OCI-LY3 (cell line): ENCODE data around the gene DOCK4.

Source experiments
- H2AFZ ChIP-seq: fragments of 200-600, 300-600 bp; shearing (Covaris generic); 2 replicates; pipeline ENCODE4 v1.6.0; 2014; ENCODE audit warnings: antibody characterized with exemption, low read depth, low read length
- H3K27ac ChIP-seq: fragments of 200-600, 300-600 bp; sonication (generic); 2 replicates; pipeline ENCODE4 v1.5.1; 2014; ENCODE audit warnings: mild to moderate bottlenecking, low read length, moderate library complexity, mixed read lengths
- H3K27me3 ChIP-seq: fragments of 200-600, 300-600 bp; sonication (generic); 2 replicates; pipeline ENCODE4 v1.6.1; 2014; ENCODE audit warnings: low read depth, low read length, mixed read lengths
- H3K36me3 ChIP-seq: fragments of 200-600, 300-600 bp; sonication (generic); replicated peaks from 2 replicates; pipeline ENCODE3; 2014; ENCODE audit warnings: low read depth, low read length, mixed read lengths
- H3K4me1 ChIP-seq: fragments of 300-600, 200-600 bp; sonication (generic); 2 replicates; pipeline ENCODE4 v1.6.1; 2014; ENCODE audit warnings: low read length, mixed read lengths
- H3K4me2 ChIP-seq: fragments of 200-600, 300-600 bp; sonication (generic); 2 replicates; pipeline ENCODE4 v1.6.1; 2014; ENCODE audit warnings: low read length, mixed read lengths
- H3K4me3 ChIP-seq: fragments of 300-600, 200-600 bp; sonication (generic); 2 replicates; pipeline ENCODE4 v1.5.1; 2014; ENCODE audit warnings: antibody characterized with exemption, mild to moderate bottlenecking, low read length, moderate library complexity
- H3K79me2 ChIP-seq: fragments of 300-600, 200-600 bp; shearing (Covaris generic); 2 replicates; pipeline ENCODE4 v1.6.1; 2014; ENCODE audit warnings: mild to moderate bottlenecking, low read length, mixed read lengths
- H3K9ac ChIP-seq: fragments of 300-600, 200-600 bp; shearing (Covaris generic); 2 replicates; pipeline ENCODE4 v1.6.0; 2014; ENCODE audit warnings: mild to moderate bottlenecking, low read length, moderate library complexity
- H3K9me3 ChIP-seq: fragments of 200-600, 300-600 bp; shearing (Covaris generic); 2 replicates; pipeline ENCODE4 v1.6.1; 2014; ENCODE audit warnings: low read length, mixed read lengths; ENCODE audit not compliant: insufficient read depth
- H4K20me1 ChIP-seq: fragments of 200-600, 300-600 bp; sonication (generic); 2 replicates; pipeline ENCODE4 v1.6.1; 2016; ENCODE audit warnings: low read length, mixed read lengths; ENCODE audit not compliant: insufficient read depth
- EZH2phosphoT487 ChIP-seq: fragments of 200-600 bp; shearing (Covaris generic); IDR thresholded peaks from 2 replicates; pipeline ENCODE4 v1.6.1; 2018; ENCODE audit warnings: antibody characterized with exemption, mixed run types, low read depth
- TF ChIP-seq, protein P1 (sequence below): fragments of 200-600, 300-600 bp; sonication (generic); IDR thresholded peaks from 2 replicates; pipeline ENCODE4 v1.5.1; 2014; ENCODE audit warnings: antibody characterized with exemption, low read length, low read depth

The DOCK4 gene

DNA sequence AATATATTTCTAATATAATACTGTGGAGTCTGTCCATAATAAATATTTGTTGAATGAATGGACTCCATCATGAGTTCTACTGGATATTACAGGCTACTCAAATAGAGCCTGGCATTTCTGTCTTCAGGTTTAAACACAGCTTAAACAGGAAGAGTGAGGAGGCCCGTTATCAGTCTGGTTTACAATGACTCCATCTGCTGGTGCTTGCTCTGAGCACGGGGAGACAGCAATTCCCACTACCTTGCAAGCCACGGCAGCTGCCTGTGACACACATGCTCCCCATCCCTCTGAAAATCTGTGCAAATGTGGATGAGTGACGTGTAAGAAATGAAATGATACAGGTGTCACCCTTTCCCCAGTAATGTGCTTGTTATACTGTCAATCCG lies 350.4 kb downstream of the DOCK4 start:
- no peaks in the 10 kb centered on the region for H3K27me3 ChIP-seq
- no peaks in the 10 kb centered on the region for H3K36me3 ChIP-seq
- H3K4me1 ChIP-seq = peaks cover 27% of the 10 kb centered on the region
- no peak for TF ChIP-seq EZH2phosphoT487
- TF ChIP-seq, protein P1, sequence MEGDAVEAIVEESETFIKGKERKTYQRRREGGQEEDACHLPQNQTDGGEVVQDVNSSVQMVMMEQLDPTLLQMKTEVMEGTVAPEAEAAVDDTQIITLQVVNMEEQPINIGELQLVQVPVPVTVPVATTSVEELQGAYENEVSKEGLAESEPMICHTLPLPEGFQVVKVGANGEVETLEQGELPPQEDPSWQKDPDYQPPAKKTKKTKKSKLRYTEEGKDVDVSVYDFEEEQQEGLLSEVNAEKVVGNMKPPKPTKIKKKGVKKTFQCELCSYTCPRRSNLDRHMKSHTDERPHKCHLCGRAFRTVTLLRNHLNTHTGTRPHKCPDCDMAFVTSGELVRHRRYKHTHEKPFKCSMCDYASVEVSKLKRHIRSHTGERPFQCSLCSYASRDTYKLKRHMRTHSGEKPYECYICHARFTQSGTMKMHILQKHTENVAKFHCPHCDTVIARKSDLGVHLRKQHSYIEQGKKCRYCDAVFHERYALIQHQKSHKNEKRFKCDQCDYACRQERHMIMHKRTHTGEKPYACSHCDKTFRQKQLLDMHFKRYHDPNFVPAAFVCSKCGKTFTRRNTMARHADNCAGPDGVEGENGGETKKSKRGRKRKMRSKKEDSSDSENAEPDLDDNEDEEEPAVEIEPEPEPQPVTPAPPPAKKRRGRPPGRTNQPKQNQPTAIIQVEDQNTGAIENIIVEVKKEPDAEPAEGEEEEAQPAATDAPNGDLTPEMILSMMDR = peak; percentile 48
- no peak overlapping the region for H3K27ac ChIP-seq
- H3K4me2 ChIP-seq = peak overlapping the region; percentile 46
- peak overlapping the region; percentile 86 for H2AFZ ChIP-seq
- H3K4me3 ChIP-seq = no peak overlapping the region
- H3K9ac ChIP-seq = no peak overlapping the region
- no peaks in the 10 kb centered on the region for H4K20me1 ChIP-seq
- H3K79me2 ChIP-seq = no peaks in the 10 kb centered on the region
- H3K9me3 ChIP-seq = no peaks in the 10 kb centered on the region

DNA sequence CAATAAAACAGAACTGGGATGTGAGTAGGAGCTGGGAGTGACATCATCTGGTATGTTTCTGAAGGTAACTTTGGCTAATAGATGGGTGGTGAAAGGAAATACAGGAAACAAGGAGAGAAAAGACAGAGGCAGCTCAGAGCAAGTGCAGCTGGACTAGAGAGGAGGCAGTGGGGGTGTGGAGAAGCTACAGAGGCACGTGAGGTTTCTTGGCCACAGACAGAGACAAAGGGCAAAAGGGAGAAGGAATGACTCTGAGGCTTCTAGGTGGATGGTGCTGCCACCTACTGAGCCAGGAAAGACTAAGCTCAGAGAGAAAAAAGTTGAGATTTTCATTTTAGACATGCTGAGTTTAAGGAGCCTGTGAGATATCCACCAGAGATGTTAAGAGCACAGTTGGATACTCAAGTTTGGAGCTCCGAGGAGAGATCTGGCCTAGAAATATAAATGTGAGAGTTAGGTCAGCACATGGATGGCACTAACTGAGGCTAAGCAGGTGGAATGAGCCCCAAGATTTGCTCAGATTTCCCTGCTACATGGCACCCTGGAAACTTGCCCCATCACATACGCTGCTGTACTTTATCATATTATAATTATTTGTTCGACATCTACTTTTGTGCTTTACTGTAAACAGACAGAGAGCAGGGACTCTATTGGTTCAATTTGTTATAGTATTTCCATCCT lies 350.9 kb downstream of the DOCK4 start:
- Histone ChIP-seq H3K36me3 (no peaks in the 10 kb centered on the region), H3K4me3 (no peak overlapping the region), H4K20me1 (no peaks in the 10 kb centered on the region), H3K9me3 (peaks cover under 1% of the 10 kb centered on the region; the same call in 1 of the 2 replicates), H3K27ac (no peak overlapping the region), H2AFZ (peak overlapping the region; percentile 86), H3K79me2 (no peaks in the 10 kb centered on the region), H3K27me3 (no peaks in the 10 kb centered on the region), H3K4me2 (peak overlapping the region; percentile 46), H3K4me1 (peaks cover 27% of the 10 kb centered on the region), H3K9ac (no peak overlapping the region)
- TF ChIP-seq, protein P1 = peak; percentile 71
- no peak for TF ChIP-seq EZH2phosphoT487

DNA sequence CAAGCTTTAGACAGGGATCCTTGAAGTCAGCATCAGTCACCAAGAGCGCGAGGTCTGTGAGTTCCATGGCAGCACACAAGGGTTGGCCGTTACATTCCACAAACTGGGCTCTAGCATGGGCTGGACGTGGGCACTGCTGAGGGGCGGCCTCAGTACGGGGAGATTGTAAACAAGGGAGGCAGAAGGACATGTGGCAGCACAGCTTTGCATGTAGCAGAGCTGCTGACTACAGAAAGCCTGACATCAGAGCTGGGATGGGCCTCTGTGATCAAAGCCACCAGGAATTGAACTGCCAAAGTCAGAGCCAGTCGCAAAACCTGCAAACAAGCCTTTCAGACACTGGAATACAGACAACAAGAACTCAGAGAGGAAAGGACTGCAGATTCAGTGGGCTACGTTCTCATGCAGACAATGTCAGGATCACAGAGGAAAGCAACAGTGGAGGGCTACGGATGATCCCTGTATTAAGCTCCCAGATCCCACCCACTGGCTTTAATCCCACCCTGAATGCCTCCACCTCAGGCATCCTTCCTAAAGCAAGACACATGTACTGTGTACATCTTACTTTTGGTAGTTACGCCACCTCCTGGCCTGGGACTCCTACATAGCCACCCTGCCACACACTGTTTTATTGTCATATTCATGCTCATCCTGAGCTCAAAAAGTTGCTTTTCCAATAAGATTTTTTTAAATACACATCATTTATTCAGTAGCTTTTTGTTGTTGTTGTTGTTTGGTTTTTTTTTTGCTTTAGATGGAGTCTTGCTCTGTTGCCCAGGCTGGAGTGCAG lies 352.8 kb downstream of the DOCK4 start:
- Histone ChIP-seq H3K4me3 (no peak overlapping the region), H3K9ac (no peak overlapping the region), H3K4me2 (no peak overlapping the region; the same call in 1 of the 2 replicates), H3K4me1 (peaks cover 27% of the 10 kb centered on the region), H3K27ac (no peak overlapping the region), H4K20me1 (no peaks in the 10 kb centered on the region), H3K79me2 (no peaks in the 10 kb centered on the region), H2AFZ (no peak overlapping the region), H3K36me3 (no peaks in the 10 kb centered on the region), H3K9me3 (peaks cover 5% of the 10 kb centered on the region; the same call in 1 of the 2 replicates), H3K27me3 (no peaks in the 10 kb centered on the region)
- TF ChIP-seq EZH2phosphoT487 = no peak
- TF ChIP-seq, protein P1 = peak; percentile 41

DNA sequence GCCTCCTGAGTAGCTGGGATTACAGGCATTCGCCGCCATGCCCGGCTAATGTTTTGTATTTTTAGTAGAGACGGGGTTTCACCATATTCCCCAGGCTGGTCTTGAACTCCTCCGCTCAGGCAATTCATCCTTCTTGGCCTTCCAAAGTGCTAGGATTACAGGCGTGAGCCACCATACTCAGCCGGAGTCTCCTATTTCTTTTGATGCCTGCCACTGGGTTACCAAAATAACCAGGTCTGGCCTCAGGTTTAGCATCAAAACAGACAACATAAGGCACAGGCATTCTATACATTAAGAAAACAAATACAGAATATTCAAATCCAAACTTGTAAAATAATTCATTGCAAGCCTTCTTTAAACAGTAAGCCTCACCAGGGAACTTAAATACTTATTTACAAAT lies 354.1 kb downstream of the DOCK4 start:
- no peak for TF ChIP-seq EZH2phosphoT487
- TF ChIP-seq, protein P1 = no peak
- H3K27ac ChIP-seq = no peak overlapping the region
- peaks cover 27% of the 10 kb centered on the region for H3K4me1 ChIP-seq
- no peaks in the 10 kb centered on the region for H3K79me2 ChIP-seq
- no peak overlapping the region for H3K4me3 ChIP-seq
- H2AFZ ChIP-seq = no peak overlapping the region
- H4K20me1 ChIP-seq = no peaks in the 10 kb centered on the region
- peaks cover 5% of the 10 kb centered on the region; the same call in 1 of the 2 replicates for H3K9me3 ChIP-seq
- no peak overlapping the region for H3K4me2 ChIP-seq
- no peak overlapping the region for H3K9ac ChIP-seq
- H3K36me3 ChIP-seq = no peaks in the 10 kb centered on the region
- H3K27me3 ChIP-seq = no peaks in the 10 kb centered on the region
